Erythroblast (primary cell): Measurements from ENCODE around the gene VPS29.

ENCODE experiments used
- GATA1 ChIP-seq: IDR thresholded peaks from 2 replicates; pipeline ENCODE4 v1.6.1; 2011; ENCODE audit warnings: low read depth, mild to moderate bottlenecking, control low read depth, low read length, moderate library complexity
- POLR2A ChIP-seq: IDR thresholded peaks from 2 replicates; pipeline ENCODE4 v1.6.1; 2011; ENCODE audit warnings: mild to moderate bottlenecking, low read length

DNA sequence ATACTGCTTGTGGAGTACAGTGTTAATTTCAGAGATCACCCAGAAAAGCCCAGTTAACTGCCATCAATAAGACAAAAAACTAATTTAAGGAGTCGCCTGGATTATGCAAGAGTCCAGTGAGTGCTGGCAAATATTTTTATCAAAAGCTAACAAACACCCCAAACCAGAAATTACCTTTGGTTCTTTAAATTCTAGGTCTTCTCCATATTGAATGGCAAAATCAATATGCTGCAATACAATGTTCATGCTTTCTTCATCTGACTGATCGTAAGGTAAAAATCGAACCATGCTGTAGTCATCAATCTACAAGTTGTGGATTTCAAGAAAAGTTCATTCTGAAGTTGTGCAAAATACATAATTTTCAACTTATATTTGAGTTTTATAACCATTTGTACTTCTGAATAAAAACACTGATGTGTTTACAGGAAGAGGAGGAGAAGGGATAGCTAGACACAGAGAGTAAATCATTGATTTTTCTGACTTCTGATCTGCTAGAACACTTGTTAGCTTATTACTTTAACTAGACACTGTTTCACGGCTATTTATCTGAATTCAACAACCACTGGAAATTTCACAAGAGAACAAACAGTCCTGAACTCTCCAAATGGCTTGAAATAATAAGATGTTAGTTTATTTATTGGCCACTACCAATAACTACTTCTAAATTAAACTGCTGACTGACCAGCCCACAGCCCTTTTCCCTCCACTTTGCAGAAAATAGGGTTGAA, 48.2 kb downstream of the VPS29 start:
- no peak for TF ChIP-seq POLR2A
- TF ChIP-seq GATA1, result no peak
